ENCODE measurements around the gene OR56A4.
"Not testable (repeated sequence)": the region's sequence is repeated elsewhere in the genome, so short reads cannot be mapped to it uniquely, and the experiment has no call there.

The OR56A4 gene

GRCh38 chr11:5960704-5961320, 45.9 kb downstream of the OR56A4 start:
- DNase-seq (ENCODE audit: low read depth, low spot score), result not testable (repeated sequence)

- DNase-seq (ENCODE audit: low read depth, low spot score), result no peak
These were observed 51.2 kb downstream of the OR56A4 start for GRCh38 chr11:5955586-5955985.

Data from brain pericyte (primary cell).